Fibroblast of the aortic adventitia (primary cell): ENCODE results near the gene ZNF28. TPM values are rescaled to one million over a fixed set of nuclear protein-coding genes. Genes with fewer than 3 reads are reported as not detected.
"Not testable (repeated sequence)": the region's sequence is repeated elsewhere in the genome, so short reads cannot be mapped to it uniquely, and the experiment has no call there.

Experiments
- DNase-seq: peaks from one replicate; pipeline ENCODE4 v3.0.0-alpha.2; 2010; ENCODE audit warnings: low read depth
- H3K4me3 ChIP-seq: 2 replicates; pipeline ENCODE4 v1.5.1; 2011; ENCODE audit warnings: low read depth, mild to moderate bottlenecking, control low read depth, low read length, moderate library complexity
- CTCF ChIP-seq: IDR thresholded peaks from 2 replicates; pipeline ENCODE4 v1.5.1; 2011; ENCODE audit warnings: mild to moderate bottlenecking, low read length, control low read depth, inconsistent platforms; ENCODE audit not compliant: insufficient read depth
- total RNA-seq: library from RNA; depleted of rRNA; stranded (reverse); fragments of >200 nt; gene quantifications from 2 replicates; pipeline ENCODE4 v1.2.3, GENCODE V29; 2012; ENCODE audit warnings: low replicate concordance

Gene ZNF28
- total RNA-seq, 1 donor: 15.0 TPM

- no peak overlapping the region for H3K4me3 ChIP-seq
- no peak for DNase-seq
- no peak for TF ChIP-seq CTCF
Observed at GRCh38 chr19:52809801-52810200, 11.6 kb downstream of the ZNF28 start.

- H3K4me3 ChIP-seq, DNase-seq: not testable (repeated sequence)
Observed at GRCh38 chr19:52799950-52800640, 21.3 kb downstream of the ZNF28 start.

- no peak for TF ChIP-seq CTCF
- no peak for DNase-seq
- no peak overlapping the region for H3K4me3 ChIP-seq
Observed at GRCh38 chr19:52789440-52789839, 32.0 kb downstream of the ZNF28 start.

GRCh38 chr19:52786464-52787354, 34.7 kb downstream of the ZNF28 start, which contains the start of gene ZNF600:
Gene ZNF600, minus strand, starts transcription at chr19:52786791. Its CDS starts 7,903 bp downstream, at chr19:52778888.
- peak; percentile 68 for DNase-seq
- H3K4me3 ChIP-seq: peak within 1 kb of the TSS; percentile 77
- TF ChIP-seq CTCF: peak; percentile 30

- DNase-seq: no peak
- peak overlapping the region; percentile 77 for H3K4me3 ChIP-seq
- TF ChIP-seq CTCF: no peak
Observed at GRCh38 chr19:52786078-52786463, 35.4 kb downstream of the ZNF28 start.

GRCh38 chr19:52785506-52785905, 35.9 kb downstream of the ZNF28 start:
- no peak for DNase-seq
- peak overlapping the region; percentile 77 for H3K4me3 ChIP-seq
- no peak for TF ChIP-seq CTCF

GRCh38 chr19:52782864-52783263, 38.6 kb downstream of the ZNF28 start:
- not testable (repeated sequence) for H3K4me3 ChIP-seq, DNase-seq
